Endodermal cell (in vitro differentiated cells): ENCODE results near the gene SFXN3. TPM values are rescaled to one million over a fixed set of nuclear protein-coding genes. Genes with fewer than 3 reads are reported as not detected.
A peak's percentile ranks its signal among the peaks of the same experiment; 100 is the strongest.

Source experiments
- DNase-seq: peaks from one replicate; pipeline ENCODE4 v3.0.0-alpha.2; 2017
- H3K27ac ChIP-seq: 2 replicates; pipeline ENCODE4 v1.5.1; 2013; ENCODE audit warnings: mild to moderate bottlenecking, low read depth, low read length, moderate library complexity
- H3K27me3 ChIP-seq: 2 replicates; pipeline ENCODE4 v1.6.1; 2013; ENCODE audit warnings: mild to moderate bottlenecking, low read length, moderate library complexity; ENCODE audit not compliant: insufficient read depth, control insufficient read depth, poor library complexity, severe bottlenecking
- H3K36me3 ChIP-seq: 2 replicates; pipeline ENCODE4 v1.7.0; 2013; ENCODE audit warnings: mild to moderate bottlenecking, low read length, moderate library complexity; ENCODE audit not compliant: control insufficient read depth, insufficient read depth
- H3K4me1 ChIP-seq: one replicate; pipeline ENCODE4 v1.7.0; 2013; ENCODE audit warnings: low read length; ENCODE audit not compliant: control insufficient read depth, insufficient read depth
- H3K4me3 ChIP-seq: 2 replicates; pipeline ENCODE4 v1.5.1; 2013; ENCODE audit warnings: mild to moderate bottlenecking, low read length, moderate library complexity
- H3K9ac ChIP-seq: 2 replicates; pipeline ENCODE4 v1.6.1; 2013; ENCODE audit warnings: mild to moderate bottlenecking, low read length, moderate library complexity; ENCODE audit not compliant: poor library complexity, severe bottlenecking; ENCODE audit errors: extremely low read depth
- H3K9me3 ChIP-seq: 2 replicates; pipeline ENCODE4 v1.6.1; 2013; ENCODE audit warnings: mild to moderate bottlenecking, low read length, moderate library complexity; ENCODE audit not compliant: control insufficient read depth
- H3K27ac Mint-ChIP-seq: 2 replicates; pipeline ENCODE4 v1.8.0; 2020; ENCODE audit warnings: mixed read lengths
- H3K27me3 Mint-ChIP-seq: 2 replicates; pipeline ENCODE4 v1.8.0; 2021; ENCODE audit warnings: mild to moderate bottlenecking, mixed read lengths; ENCODE audit not compliant: insufficient read depth
- H3K36me3 Mint-ChIP-seq: 2 replicates; pipeline ENCODE4 v1.8.0; 2020; ENCODE audit warnings: low read depth, mixed read lengths
- H3K4me1 Mint-ChIP-seq: 2 replicates; pipeline ENCODE4 v1.8.0; 2020; ENCODE audit warnings: mixed read lengths
- H3K4me3 Mint-ChIP-seq: 2 replicates; pipeline ENCODE4 v1.8.0; 2020; ENCODE audit warnings: mild to moderate bottlenecking, moderate library complexity, mixed read lengths
- H3K9me3 Mint-ChIP-seq: 2 replicates; pipeline ENCODE4 v1.8.0; 2020; ENCODE audit warnings: mild to moderate bottlenecking, mixed read lengths
- WGBS, 2 experiments: methylation state at CpG; one replicate each; pipeline versions ENCODE4 v1.1.5 to v1.1.7; 2013; ENCODE audit warnings: missing lambda C conversion rate in 2 of 2, mixed read lengths in 1 of 2; ENCODE audit not compliant: insufficient coverage in 1 of 2, insufficient read length in 1 of 2; 5-methylcytosine and 5-hydroxymethylcytosine counted together
- total RNA-seq, 2 donors: library from RNA; stranded (reverse); fragmentation: NEBNext Ultra II Directional in 1 of 2; extraction: Animal tissue kit (Norgen Biotek cat#: 25700) in 1 of 2; gene quantifications; 2 replicates in 1 of 2; 3 replicates in 1 of 2; pipeline ENCODE4 v1.2.1, GENCODE V29; 2021
- TF ChIP-seq, protein P1 (sequence below): fragments of 200-600 bp; sonication (generic); conservative IDR thresholded peaks from 2 replicates; pipeline ENCODE4 v1.5.0; 2021; ENCODE audit warnings: antibody characterized with exemption, mild to moderate bottlenecking

Gene SFXN3
- total RNA-seq, 2 donors from 2014 or later: 1.8 to 2.1 TPM

GRCh38 chr10:101047268-101047667 lies 16.2 kb downstream of the SFXN3 start:
- no peak overlapping the region for H3K4me3 ChIP-seq
- Mint-ChIP-seq H3K4me1 (peaks cover 32% of the 10 kb centered on the region), H3K27me3 (peaks cover 84% of the 10 kb centered on the region), H3K27ac (no peak overlapping the region), H3K36me3 (no peaks in the 10 kb centered on the region), H3K9me3 (no peaks in the 10 kb centered on the region), H3K4me3 (peak overlapping the region; percentile 36)
- no peaks in the 10 kb centered on the region for H3K36me3 ChIP-seq
- peak; percentile 58 for DNase-seq
- peaks cover 83% of the 10 kb centered on the region for H3K27me3 ChIP-seq
- WGBS, 2 experiments: 18 to 27% methylated on average over 12 to 16 of the region's 16 CpGs
- TF ChIP-seq, protein P1, sequence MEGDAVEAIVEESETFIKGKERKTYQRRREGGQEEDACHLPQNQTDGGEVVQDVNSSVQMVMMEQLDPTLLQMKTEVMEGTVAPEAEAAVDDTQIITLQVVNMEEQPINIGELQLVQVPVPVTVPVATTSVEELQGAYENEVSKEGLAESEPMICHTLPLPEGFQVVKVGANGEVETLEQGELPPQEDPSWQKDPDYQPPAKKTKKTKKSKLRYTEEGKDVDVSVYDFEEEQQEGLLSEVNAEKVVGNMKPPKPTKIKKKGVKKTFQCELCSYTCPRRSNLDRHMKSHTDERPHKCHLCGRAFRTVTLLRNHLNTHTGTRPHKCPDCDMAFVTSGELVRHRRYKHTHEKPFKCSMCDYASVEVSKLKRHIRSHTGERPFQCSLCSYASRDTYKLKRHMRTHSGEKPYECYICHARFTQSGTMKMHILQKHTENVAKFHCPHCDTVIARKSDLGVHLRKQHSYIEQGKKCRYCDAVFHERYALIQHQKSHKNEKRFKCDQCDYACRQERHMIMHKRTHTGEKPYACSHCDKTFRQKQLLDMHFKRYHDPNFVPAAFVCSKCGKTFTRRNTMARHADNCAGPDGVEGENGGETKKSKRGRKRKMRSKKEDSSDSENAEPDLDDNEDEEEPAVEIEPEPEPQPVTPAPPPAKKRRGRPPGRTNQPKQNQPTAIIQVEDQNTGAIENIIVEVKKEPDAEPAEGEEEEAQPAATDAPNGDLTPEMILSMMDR: no peak
- H3K9me3 ChIP-seq: no peaks in the 10 kb centered on the region
- no peak overlapping the region for H3K27ac ChIP-seq
- no peak overlapping the region for H3K9ac ChIP-seq
- no peaks in the 10 kb centered on the region for H3K4me1 ChIP-seq

DNA sequence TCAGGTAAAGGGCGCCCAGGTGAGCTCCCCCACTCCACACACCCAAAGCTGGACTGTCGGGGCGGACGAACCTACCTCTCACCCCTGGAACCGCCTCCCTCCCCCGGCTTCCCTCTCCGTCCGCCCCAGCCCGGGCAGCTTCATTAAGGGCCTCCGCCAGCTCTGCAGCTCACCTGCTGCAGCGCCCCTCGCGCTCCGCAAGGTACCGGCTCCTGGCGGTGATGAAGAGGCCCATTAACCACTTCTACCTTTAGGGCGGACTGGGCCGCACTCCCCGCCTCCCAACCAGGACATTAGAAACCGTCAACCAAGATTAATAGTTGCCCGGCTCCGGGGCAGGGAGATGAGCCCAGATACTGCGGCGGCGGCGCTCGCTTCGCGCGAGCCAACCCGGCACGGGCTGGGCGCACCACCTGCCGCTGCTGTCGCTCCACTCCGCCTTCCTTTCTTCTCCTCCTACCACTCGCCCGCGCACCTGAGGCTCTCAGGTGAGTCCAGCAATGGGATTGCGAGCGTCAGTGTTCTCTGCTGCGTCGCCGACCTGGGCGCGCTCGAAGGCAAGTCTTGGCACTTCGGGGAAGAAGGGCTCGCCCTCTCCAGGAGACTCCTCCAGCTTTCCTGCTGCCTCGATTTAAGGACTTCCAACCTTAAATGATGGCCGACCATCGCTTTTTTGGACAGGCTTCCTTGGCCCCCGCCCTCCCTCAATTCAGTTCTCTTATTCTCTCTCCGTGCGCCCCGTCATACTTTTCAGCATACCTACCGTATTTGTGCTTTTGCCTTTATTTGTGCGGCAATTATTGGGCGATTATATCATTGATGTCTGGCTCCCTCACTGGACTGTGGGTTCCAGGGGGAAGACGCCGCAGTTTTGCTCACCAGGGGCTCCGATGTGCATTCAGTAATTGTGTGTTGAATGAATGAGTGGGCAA lies 17.2 kb downstream of the SFXN3 start:
- Mint-ChIP-seq H3K27ac (no peak overlapping the region), H3K9me3 (no peaks in the 10 kb centered on the region), H3K27me3 (peaks cover 91% of the 10 kb centered on the region), H3K36me3 (no peaks in the 10 kb centered on the region), H3K4me1 (peaks cover 29% of the 10 kb centered on the region), H3K4me3 (peak overlapping the region; percentile 35)
- H3K36me3 ChIP-seq: no peaks in the 10 kb centered on the region
- peak; percentile 88 for DNase-seq
- H3K9me3 ChIP-seq: no peaks in the 10 kb centered on the region
- no peak overlapping the region for H3K4me3 ChIP-seq
- H3K4me1 ChIP-seq: no peaks in the 10 kb centered on the region
- TF ChIP-seq, protein P1: peak; percentile 69
- H3K27ac ChIP-seq: no peak overlapping the region
- peaks cover 83% of the 10 kb centered on the region for H3K27me3 ChIP-seq
- WGBS, 2 experiments: 12% methylated on average over 33 to 62 of the region's 62 CpGs
- no peak overlapping the region for H3K9ac ChIP-seq

DNA sequence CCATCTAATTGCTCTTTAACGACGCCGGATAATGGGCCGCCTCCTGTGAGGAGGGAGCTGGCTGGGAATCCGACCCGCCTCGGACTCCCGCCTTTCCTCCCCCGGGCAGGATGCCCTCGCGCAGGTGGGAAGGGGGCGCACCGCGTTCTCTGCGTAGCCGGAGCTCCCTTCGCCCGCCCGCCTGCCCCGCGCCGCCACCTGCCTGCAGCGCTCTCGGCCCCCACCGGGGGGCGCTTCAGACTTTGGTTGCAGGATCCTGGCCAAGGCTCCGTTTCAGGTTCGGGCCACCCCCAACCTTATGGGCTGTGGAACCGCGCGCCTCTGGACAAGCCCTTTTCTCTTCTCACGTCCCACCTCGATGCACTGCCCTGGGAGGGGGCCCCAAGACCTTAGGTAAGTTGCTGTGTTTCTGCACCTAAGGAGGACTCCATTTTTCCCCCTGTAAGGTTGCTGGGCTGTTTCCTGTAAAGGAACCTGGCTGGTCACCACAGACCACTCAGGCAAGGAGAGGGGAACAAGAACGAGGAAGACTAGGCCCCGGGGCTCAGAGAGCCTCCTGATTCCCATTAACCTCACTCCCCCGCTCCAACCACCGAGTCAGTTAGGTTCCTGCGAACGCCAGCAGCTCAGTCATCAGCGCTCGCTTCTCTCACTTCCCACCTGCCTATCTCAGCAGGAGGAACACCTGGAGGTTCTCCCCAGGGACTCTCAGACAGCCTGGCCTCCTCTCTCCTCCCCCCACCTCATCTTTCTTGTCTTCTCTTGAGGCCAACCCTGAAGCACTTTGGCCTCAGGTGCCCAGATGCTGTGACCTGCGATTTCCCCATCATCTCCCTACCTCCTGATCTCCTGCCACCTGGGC lies 19.4 kb downstream of the SFXN3 start:
- Histone ChIP-seq H3K36me3 (no peaks in the 10 kb centered on the region), H3K27me3 (peaks cover 68% of the 10 kb centered on the region), H3K27ac (no peak overlapping the region), H3K4me3 (peak overlapping the region; percentile 68), H3K9ac (no peak overlapping the region), H3K9me3 (no peaks in the 10 kb centered on the region), H3K4me1 (no peaks in the 10 kb centered on the region)
- 12 to 34% methylated on average over 15 to 42 of the region's 42 CpGs for WGBS, 2 experiments
- Mint-ChIP-seq H3K4me1 (peaks cover 25% of the 10 kb centered on the region), H3K27ac (no peak overlapping the region), H3K27me3 (peaks cover 81% of the 10 kb centered on the region), H3K36me3 (no peaks in the 10 kb centered on the region), H3K4me3 (peak overlapping the region; percentile 28), H3K9me3 (no peaks in the 10 kb centered on the region)
- peak; percentile 97 for DNase-seq
- TF ChIP-seq, protein P1: peak; percentile 92
